Testis (tissue), 3 donors: ENCODE data around the gene RGS7. TPM values are rescaled to one million over a fixed set of nuclear protein-coding genes. Genes with fewer than 3 reads are reported as not detected.

Experiments
- DNase-seq: peaks from one replicate; pipeline ENCODE4 v3.0.0-alpha.2; 2019
- H3K27ac ChIP-seq, 2 donors: fragments of 200-600 bp; sonication (generic); one replicate each; pipeline ENCODE4 v1.5.1; 2019
- H3K27me3 ChIP-seq: fragments of 200-600 bp; sonication (generic); one replicate; pipeline ENCODE4 v1.5.1; 2019
- H3K36me3 ChIP-seq: fragments of 200-600 bp; sonication (generic); one replicate; pipeline ENCODE4 v1.5.1; 2017; ENCODE audit warnings: low read depth; ENCODE audit errors: missing control alignments
- H3K4me1 ChIP-seq: fragments of 200-600 bp; sonication (generic); one replicate; pipeline ENCODE4 v1.5.1; 2019
- H3K4me3 ChIP-seq, 2 donors: fragments of 200-600 bp; sonication (generic); one replicate each; pipeline ENCODE4 v1.5.1; 2017 to 2019
- H3K9me3 ChIP-seq: fragments of 200-600 bp; sonication (generic); one replicate; pipeline ENCODE4 v1.5.1; 2017
- CTCF ChIP-seq, 3 experiments: fragments of 450-650 bp in 2 of 3; fragments of 200-600 bp in 1 of 3; sonication (generic) in 1 of 3; IDR thresholded peaks; one replicate each; pipeline ENCODE4 v1.5.1; 2016 to 2019; ENCODE audit warnings: antibody characterized with exemption in 3 of 3, mild to moderate bottlenecking in 2 of 3, moderate library complexity in 1 of 3
- POLR2A ChIP-seq: fragments of 450-650 bp; IDR thresholded peaks from one replicate; pipeline ENCODE4 v1.6.1; 2017; ENCODE audit warnings: antibody characterized with exemption, mild to moderate bottlenecking, moderate library complexity
- WGBS, 2 donors: methylation state at CpG; one replicate each; pipeline ENCODE4 v1.1.5; 2018; 5-methylcytosine and 5-hydroxymethylcytosine counted together
- intact Hi-C: fragments of 100-400 bp; cut with DNase I; formaldehyde crosslinking; loops from one replicate; pipeline ENCODE4 v1.15.1; 2023; ENCODE audit warnings: low total_unique reads
- polyA plus RNA-seq: library from polyadenylated mRNA; stranded (reverse); fragments of 350-450 nt; fragmentation: Illumina TruSeq; extraction: RNeasy Lipid Tissue Mini Kit (QIAGEN cat#74804); gene quantifications from one replicate; pipeline ENCODE4 v1.2.3, GENCODE V29; 2014; ENCODE audit warnings: low read depth, low replicate concordance; ENCODE audit not compliant: insufficient read depth
- total RNA-seq, 2 donors: library from RNA; depleted of rRNA; stranded (reverse); fragments of >200 nt; gene quantifications; one replicate each; pipeline ENCODE4 v1.2.3, GENCODE V29; 2016

Gene RGS7
- total and polyA plus RNA-seq, 3 donors from 2014 or later, result 5.0 to 6.6 (median 5.4) TPM

GRCh38 chr1:241237873-241238272 is 119.1 kb downstream of the RGS7 start:
- no peaks in the 10 kb centered on the region for H3K27me3 ChIP-seq
- H3K4me1 ChIP-seq, result no peaks in the 10 kb centered on the region
- H3K9me3 ChIP-seq, result no peaks in the 10 kb centered on the region
- TF ChIP-seq POLR2A (no peak), CTCF (IDR thresholded peaks at IDR 0.05) (no peak)
- no peak overlapping the region for H3K4me3 ChIP-seq
- no peak overlapping the region for H3K27ac ChIP-seq
- DNase-seq, result no peak
- intact Hi-C loops, result no loop called here
- 78 to 79% methylated on average over 8 of the region's 8 CpGs for WGBS, 2 donors
- no peaks in the 10 kb centered on the region for H3K36me3 ChIP-seq

- DNase-seq, result no peak
- intact Hi-C loops, result no loop called here
Observed at GRCh38 chr1:241235256-241235897, 121.6 kb downstream of the RGS7 start.

GRCh38 chr1:241229711-241230110 is 127.3 kb downstream of the RGS7 start:
- intact Hi-C loops, result no loop called here
- TF ChIP-seq POLR2A (no peak), CTCF (IDR thresholded peaks at IDR 0.05) (no peak)
- no peaks in the 10 kb centered on the region for H3K36me3 ChIP-seq
- H3K9me3 ChIP-seq, result no peaks in the 10 kb centered on the region
- H3K27me3 ChIP-seq, result no peaks in the 10 kb centered on the region
- H3K4me3 ChIP-seq, result no peak overlapping the region
- H3K4me1 ChIP-seq, result no peaks in the 10 kb centered on the region
- DNase-seq, result no peak
- 59 to 65% methylated on average over 5 of the region's 5 CpGs for WGBS, 2 donors
- H3K27ac ChIP-seq, result no peak overlapping the region

More at GRCh38 chr1:241235256-241235897, 121.6 kb downstream of the RGS7 start:
- 44% methylated on average over 2 of the region's 2 CpGs for WGBS, 2 donors
- H3K4me3 ChIP-seq, result no peak overlapping the region
- no peaks in the 10 kb centered on the region for H3K9me3 ChIP-seq
- no peaks in the 10 kb centered on the region for H3K36me3 ChIP-seq
- no peaks in the 10 kb centered on the region for H3K27me3 ChIP-seq
- no peaks in the 10 kb centered on the region for H3K4me1 ChIP-seq
- TF ChIP-seq POLR2A, result no peak
- TF ChIP-seq CTCF (IDR thresholded peaks at IDR 0.05), result no peak
- no peak overlapping the region for H3K27ac ChIP-seq

GRCh38 chr1:241229216-241229615 is 127.8 kb downstream of the RGS7 start:
- no peak overlapping the region for H3K27ac ChIP-seq
- intact Hi-C loops, result no loop called here
- no peaks in the 10 kb centered on the region for H3K9me3 ChIP-seq
- H3K36me3 ChIP-seq, result no peaks in the 10 kb centered on the region
- WGBS, 2 donors, result 37 to 45% methylated on average over 11 of the region's 11 CpGs
- TF ChIP-seq CTCF (IDR thresholded peaks at IDR 0.05), result no peak
- no peak for TF ChIP-seq POLR2A
- H3K4me3 ChIP-seq, result no peak overlapping the region
- no peak for DNase-seq
- H3K27me3 ChIP-seq, result no peaks in the 10 kb centered on the region
- H3K4me1 ChIP-seq, result no peaks in the 10 kb centered on the region

GRCh38 chr1:241228339-241228738 is 128.7 kb downstream of the RGS7 start:
- WGBS, 2 donors, result 48 to 58% methylated on average over 4 of the region's 4 CpGs
- Histone ChIP-seq H3K36me3 (no peaks in the 10 kb centered on the region), H3K9me3 (no peaks in the 10 kb centered on the region), H3K4me1 (no peaks in the 10 kb centered on the region), H3K4me3 (no peak overlapping the region), H3K27ac (no peak overlapping the region), H3K27me3 (no peaks in the 10 kb centered on the region)
- TF ChIP-seq CTCF (IDR thresholded peaks at IDR 0.05), result no peak
- TF ChIP-seq POLR2A, result no peak
- intact Hi-C loops, result no loop called here
- DNase-seq, result no peak
